Measurements from ENCODE around the gene RBM12. TPM values are rescaled to one million over a fixed set of nuclear protein-coding genes. Genes with fewer than 3 reads are reported as not detected.

RBM12 gene
- total and polyA plus RNA-seq, 2 donors (not counting 3 experiments of a cell fraction or from before 2014, with no cell fraction given) = 98.0 to 121 TPM

GRCh38 chr20:35699127-35699956 is 34.6 kb upstream of the RBM12 start, which contains the start of the genes NFS1 and ROMO1:
NFS1 (minus strand) TSS chr20:35699352; CDS start chr20:35699288, 64 bp downstream.
ROMO1 (plus strand) TSS chr20:35699405; CDS start chr20:35699633, 228 bp downstream.
- intact Hi-C loops (cut with micrococcal nuclease) = loop anchor here (1.0 to 10.0 kb wide), 5 partner anchors 35 to 236 kb away; partner anchors contain the start of genes CPNE1 and RBM12

More at GRCh38 chr20:35699127-35699956, 34.6 kb upstream of the RBM12 start, which contains the start of the genes NFS1 and ROMO1:
- no peaks in the 10 kb centered on the region for H3K27me3 ChIP-seq (ENCODE audit: control insufficient read depth in 2 of 2, insufficient read depth in 2 of 2, low read length in 2 of 2)
- peaks cover 17% of the 10 kb centered on the region for H3K4me1 ChIP-seq (ENCODE audit: control insufficient read depth, extremely low read depth, insufficient read depth, low read length)
- H4K20me1 ChIP-seq (replicated peaks; ENCODE audit: control insufficient read depth, extremely low read depth, insufficient read depth, low read length) = no peaks in the 10 kb centered on the region
- peaks cover 6 to 12% of the 10 kb centered on the region in 2 experiments for H3K36me3 ChIP-seq (ENCODE audit: control insufficient read depth in 2 of 2, extremely low read depth in 1 of 2, insufficient read depth in 2 of 2, low read length in 2 of 2)
- peak within 1 kb of the TSS; percentile 73 for H2AFZ ChIP-seq (ENCODE audit: low read depth, low read length)
- peak within 1 kb of the TSS; percentile 84 for H3K4me2 ChIP-seq (ENCODE audit: insufficient read depth, low read length)
- H3K27ac ChIP-seq (ENCODE audit: insufficient read depth, low read depth, low read length) = peak within 1 kb of the TSS; percentile 65
- peak within 1 kb of the TSS; percentile 44 to 91 (median 87) for H3K4me3 ChIP-seq (replicated peaks in 1 of 3; ENCODE audit: insufficient read depth in 1 of 3, low read depth in 1 of 3, low read length in 3 of 3)
- ChIA-PET POLR2A (interaction anchor here (0.7 to 1.2 kb wide), 2 partner anchors 38 to 43 kb away, joined by 3 read pairs; partner anchors contain the start of gene RBM39), CTCF (interaction anchor here (1.0 to 1.5 kb wide), 5 partner anchors 9 to 255 kb away, joined by 3 to 6 read pairs (median 3); partner anchors contain the start of gene SCAND1)
- peaks cover 13% of the 10 kb centered on the region for H3K79me2 ChIP-seq (ENCODE audit: control insufficient read depth, insufficient read depth, low read length)
- TF ChIP-seq MYC (IDR thresholded peaks at IDR 0.05; ENCODE audit: low read depth, low read length) (no peak), POLR2AphosphoS5 (IDR thresholded peaks at IDR 0.05; ENCODE audit: insufficient read depth, low read depth, low read length) (peak; percentile 93), EZH2 (IDR thresholded peaks at IDR 0.05; ENCODE audit: borderline replicate concordance, low read depth, low read length, severe bottlenecking) (no peak), FOS (IDR thresholded peaks at IDR 0.05; ENCODE audit: borderline replicate concordance, insufficient read depth, low read length) (no peak), GATA2 (IDR thresholded peaks at IDR 0.05; ENCODE audit: insufficient read depth, insufficient read length, low read depth, low read length) (no peak), JUN (IDR thresholded peaks at IDR 0.05; ENCODE audit: borderline replicate concordance, insufficient read depth, insufficient read length, low read depth) (no peak), POLR2A (IDR thresholded peaks at IDR 0.05; ENCODE audit: low read depth, low read length) (peak; percentile 95)
- TF ChIP-seq, protein P1, sequence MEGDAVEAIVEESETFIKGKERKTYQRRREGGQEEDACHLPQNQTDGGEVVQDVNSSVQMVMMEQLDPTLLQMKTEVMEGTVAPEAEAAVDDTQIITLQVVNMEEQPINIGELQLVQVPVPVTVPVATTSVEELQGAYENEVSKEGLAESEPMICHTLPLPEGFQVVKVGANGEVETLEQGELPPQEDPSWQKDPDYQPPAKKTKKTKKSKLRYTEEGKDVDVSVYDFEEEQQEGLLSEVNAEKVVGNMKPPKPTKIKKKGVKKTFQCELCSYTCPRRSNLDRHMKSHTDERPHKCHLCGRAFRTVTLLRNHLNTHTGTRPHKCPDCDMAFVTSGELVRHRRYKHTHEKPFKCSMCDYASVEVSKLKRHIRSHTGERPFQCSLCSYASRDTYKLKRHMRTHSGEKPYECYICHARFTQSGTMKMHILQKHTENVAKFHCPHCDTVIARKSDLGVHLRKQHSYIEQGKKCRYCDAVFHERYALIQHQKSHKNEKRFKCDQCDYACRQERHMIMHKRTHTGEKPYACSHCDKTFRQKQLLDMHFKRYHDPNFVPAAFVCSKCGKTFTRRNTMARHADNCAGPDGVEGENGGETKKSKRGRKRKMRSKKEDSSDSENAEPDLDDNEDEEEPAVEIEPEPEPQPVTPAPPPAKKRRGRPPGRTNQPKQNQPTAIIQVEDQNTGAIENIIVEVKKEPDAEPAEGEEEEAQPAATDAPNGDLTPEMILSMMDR (IDR thresholded peaks at IDR 0.05; ENCODE audit: extremely low read depth in 1 of 2, insufficient read depth in 1 of 2, low read depth in 1 of 2, low read length in 2 of 2) = peak; percentile 14 to 43
- TF ChIP-seq, protein P2, sequence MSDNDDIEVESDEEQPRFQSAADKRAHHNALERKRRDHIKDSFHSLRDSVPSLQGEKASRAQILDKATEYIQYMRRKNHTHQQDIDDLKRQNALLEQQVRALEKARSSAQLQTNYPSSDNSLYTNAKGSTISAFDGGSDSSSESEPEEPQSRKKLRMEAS (IDR thresholded peaks at IDR 0.05; ENCODE audit: insufficient read depth, insufficient read length) = peak; percentile 27
- FAIRE-seq (peak; percentile 52), DNase-seq (ENCODE audit: low read depth, low spot score) (peak; percentile 89)
- no peaks in the 10 kb centered on the region for H3K9me3 ChIP-seq (replicated peaks; ENCODE audit: control insufficient read depth, insufficient read depth, low read length)
- H3K9ac ChIP-seq (replicated peaks; ENCODE audit: extremely low read depth, insufficient read depth, low read length) = peak within 1 kb of the TSS; percentile 84
- no peaks in the 10 kb centered on the region for H3K9me1 ChIP-seq (replicated peaks; ENCODE audit: control insufficient read depth, extremely low read depth, insufficient read depth, low read length)
- TSS peak; percentile 76 for BruUV-seq (replicated peaks)
- dilution Hi-C loops (cut with MboI; ENCODE audit: extremely low pct_ligation_motif_present, low sequenced_read_pairs) = no loop called here

All from endothelial cell of umbilical vein (primary cell).